Panc1 (cell line): ENCODE measurements around the gene HIPK3. TPM values are rescaled to one million over a fixed set of nuclear protein-coding genes. Genes with fewer than 3 reads are reported as not detected.

Source experiments
- ATAC-seq: fragments of 200-7000 bp; cut with Tn5 transposase; 2 replicates; pipeline ENCODE4 v1.9.1; 2020; ENCODE audit warnings: mild to moderate bottlenecking, moderate library complexity
- BruUV-seq: library from RNA; stranded (reverse); fragments of 400-500 nt; replicated peaks from 2 replicates; lab custom pipeline; 2021; lab: Mats Ljungman, UMichigan
- CTCF ChIA-PET: fragments of 300-600 bp; sonication (Branson Sonifier 250); formaldehyde crosslinking; loops from one replicate; lab custom pipeline; 2022; ENCODE audit warnings: antibody characterized with exemption; lab: Charles Lee
- POLR2A ChIA-PET: fragments of 300-600 bp; sonication (Branson Sonifier 250); formaldehyde crosslinking; loops from one replicate; lab custom pipeline; 2022; ENCODE audit warnings: antibody characterized with exemption; lab: Charles Lee
- DNase-seq: peaks from one replicate; pipeline ENCODE4 v3.0.0-alpha.2; 2010; ENCODE audit warnings: low read depth, low spot score
- H3K27ac ChIP-seq: 2 replicates; pipeline ENCODE4 v1.5.1; 2011; ENCODE audit warnings: mild to moderate bottlenecking, low read length, inconsistent platforms
- H3K27me3 ChIP-seq: fragments of 200-500 bp; sonication (Bioruptor generic); 2 replicates; pipeline ENCODE4 v1.6.0; 2014; ENCODE audit warnings: low read length, inconsistent platforms; ENCODE audit not compliant: control insufficient read depth, insufficient read depth
- H3K36me3 ChIP-seq: fragments of 200-500 bp; sonication (Bioruptor generic); 2 replicates; pipeline ENCODE4 v1.5.1; 2014; ENCODE audit warnings: inconsistent platforms, mild to moderate bottlenecking, low read length, moderate library complexity; ENCODE audit not compliant: control insufficient read depth, insufficient read depth
- H3K4me1 ChIP-seq: 2 replicates; pipeline ENCODE4 v1.5.1; 2011; ENCODE audit warnings: inconsistent platforms, mild to moderate bottlenecking, low read length, moderate library complexity; ENCODE audit not compliant: control insufficient read depth, insufficient read depth
- H3K4me3 ChIP-seq, 2 experiments: 2 replicates each; pipeline ENCODE4 v1.5.1; 2011 to 2012; ENCODE audit warnings: low read depth in 2 of 2, low read length in 2 of 2, mild to moderate bottlenecking in 2 of 2, inconsistent platforms in 1 of 2, moderate library complexity in 1 of 2
- H3K9me3 ChIP-seq: fragments of 200-500 bp; sonication (Bioruptor generic); 2 replicates; pipeline ENCODE4 v1.5.1; 2014; ENCODE audit warnings: low read depth, mild to moderate bottlenecking, inconsistent platforms, low read length, moderate library complexity; ENCODE audit not compliant: control insufficient read depth, insufficient read depth
- POLR2AphosphoS5 ChIP-seq: IDR thresholded peaks from 2 replicates; pipeline ENCODE4 v1.6.1; 2012; ENCODE audit warnings: mild to moderate bottlenecking, low read depth, low read length, moderate library complexity
- SIN3A ChIP-seq: IDR thresholded peaks from 2 replicates; pipeline ENCODE4 v1.6.1; 2012; ENCODE audit warnings: low read depth, mild to moderate bottlenecking, low read length, moderate library complexity, borderline replicate concordance; ENCODE audit not compliant: insufficient read depth
- TCF7L2 ChIP-seq: IDR thresholded peaks from 2 replicates; pipeline ENCODE4 v1.6.1; 2011; ENCODE audit warnings: mild to moderate bottlenecking, low read depth, low read length, inconsistent platforms
- in situ Hi-C: cut with HindIII; loops from 2 replicates; pipeline ENCODE4 v1.10.0; 2016; ENCODE audit warnings: low sequenced_read_pairs, low pct_unique_long_range_greater_than_20kb
- intact Hi-C: fragments of 100-400 bp; cut with micrococcal nuclease; formaldehyde crosslinking; loops from one replicate; pipeline ENCODE4 v1.10.0; 2022; ENCODE audit not compliant: unreplicated experiment
- total RNA-seq: library from RNA; stranded (reverse); gene quantifications from one replicate; pipeline ENCODE4 v1.2.1, GENCODE V29; 2021; ENCODE audit not compliant: unreplicated experiment
- TF ChIP-seq, protein P1 (sequence below): fragments of 450-650 bp; IDR thresholded peaks from 2 replicates; pipeline ENCODE4 v1.5.1; 2017; ENCODE audit warnings: mild to moderate bottlenecking
- TF ChIP-seq, protein P2 (sequence below), 2 experiments: IDR thresholded peaks; 2 replicates each; pipeline ENCODE4 v1.6.1; 2011 to 2012; ENCODE audit warnings: low read depth in 2 of 2, control low read depth in 1 of 2, low read length in 1 of 2, mild to moderate bottlenecking in 1 of 2, moderate library complexity in 1 of 2; ENCODE audit not compliant: insufficient read depth in 1 of 2

Gene HIPK3
- total RNA-seq, 1 experiment from 2014 or later = 72.2 TPM

DNA sequence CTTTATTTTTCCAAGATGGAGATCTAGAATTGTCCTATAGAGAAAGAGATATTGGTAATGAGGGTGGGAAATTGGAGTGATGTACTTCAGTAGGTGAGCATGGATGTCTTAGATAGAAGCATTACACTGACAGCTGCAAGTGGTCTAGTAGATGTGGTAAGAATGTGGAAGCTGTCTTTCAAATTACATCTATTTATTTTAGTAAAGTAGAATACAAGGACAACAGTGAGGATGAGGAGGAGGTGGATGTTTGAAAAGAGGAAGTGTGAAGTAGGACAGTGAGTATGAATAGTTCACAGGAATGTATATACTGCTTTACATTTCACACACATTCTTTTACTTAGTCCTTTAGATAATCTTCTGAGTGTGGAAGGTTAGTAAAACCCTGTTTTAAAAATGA, 64.2 kb downstream of the HIPK3 start:
- DNase-seq (no peak), ATAC-seq (no peak)
- no TSS peak for BruUV-seq
- intact Hi-C loops (loop anchor here (10.0 kb wide), 1 partner anchor 57 kb away; no protein-coding TSS in a partner anchor), in situ Hi-C loops (no loop called here)
- Histone ChIP-seq H3K36me3 (no peaks in the 10 kb centered on the region), H3K27me3 (no peaks in the 10 kb centered on the region), H3K27ac (no peak overlapping the region), H3K4me1 (peaks cover 3% of the 10 kb centered on the region; the same call in 1 of the 2 replicates), H3K9me3 (no peaks in the 10 kb centered on the region), H3K4me3 (no peak overlapping the region)
- ChIA-PET POLR2A (no interaction called here), CTCF (no interaction called here)
- TF ChIP-seq TCF7L2 (no peak), POLR2AphosphoS5 (no peak)

DNA sequence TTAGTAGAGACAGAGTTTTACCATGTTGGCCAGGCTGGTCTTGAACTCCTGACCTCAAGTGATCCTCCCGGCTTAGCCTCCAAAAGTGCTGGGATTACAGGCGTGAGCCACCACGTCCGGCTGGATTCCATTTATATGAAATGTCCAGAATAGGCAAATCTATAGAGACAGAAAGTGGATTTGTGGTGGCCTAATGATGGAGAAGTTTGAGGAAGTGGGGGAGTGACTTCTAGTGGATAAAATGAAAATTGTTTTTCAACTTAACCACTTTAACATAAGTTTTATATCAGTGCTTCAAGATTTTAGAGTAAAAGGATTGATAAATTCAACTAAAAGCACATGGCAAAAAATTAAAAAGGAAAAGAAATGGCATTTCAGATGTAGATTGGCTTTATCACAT, 66.2 kb downstream of the HIPK3 start:
- TF ChIP-seq SIN3A (no peak), POLR2AphosphoS5 (no peak)
- Histone ChIP-seq H3K27me3 (no peaks in the 10 kb centered on the region), H3K9me3 (no peaks in the 10 kb centered on the region), H3K4me1 (peaks cover 3% of the 10 kb centered on the region; the same call in 1 of the 2 replicates), H3K36me3 (no peaks in the 10 kb centered on the region; the same call in 1 of the 2 replicates), H3K4me3 (no peak overlapping the region), H3K27ac (no peak overlapping the region)
- in situ Hi-C loops = no loop called here
- no peak for ATAC-seq
- intact Hi-C loops = loop anchor here (10.0 kb wide), 1 partner anchor 59 kb away; no protein-coding TSS in a partner anchor
- CTCF ChIA-PET = no interaction called here
- POLR2A ChIA-PET = no interaction called here
- no peak for DNase-seq
- BruUV-seq = no TSS peak

DNA sequence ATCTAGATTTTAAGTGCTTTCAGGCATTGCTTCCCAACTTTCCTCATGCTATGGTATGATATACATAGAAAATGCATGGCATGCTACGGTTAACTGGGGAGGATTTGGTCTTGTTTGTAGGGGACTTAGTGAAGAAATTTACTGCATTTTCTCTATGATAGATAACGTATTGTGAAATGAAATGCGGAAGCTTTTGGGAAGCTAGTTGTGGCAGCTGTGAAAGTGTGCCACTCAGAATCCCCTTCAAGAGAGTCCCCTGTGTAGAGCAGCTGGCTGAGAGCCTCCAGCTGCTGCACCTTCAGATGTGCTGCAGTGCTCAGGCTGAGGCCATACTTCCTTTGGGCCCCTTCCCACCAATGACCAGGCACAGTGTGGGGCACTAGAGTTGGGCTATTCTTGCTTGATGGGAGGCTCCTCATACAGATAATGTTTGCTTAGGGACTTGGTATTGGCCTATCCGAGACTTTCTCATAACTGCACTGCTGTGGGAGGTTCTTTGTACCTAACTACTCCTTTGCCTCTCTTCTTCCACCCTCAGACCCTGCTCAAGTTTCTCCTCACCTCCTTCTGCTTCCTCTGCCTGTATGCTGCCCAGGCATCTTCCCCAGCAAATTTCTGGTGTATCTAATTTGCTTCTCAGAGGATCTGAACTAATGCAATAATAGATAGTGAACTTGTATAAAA, 67.3 kb downstream of the HIPK3 start:
- POLR2A ChIA-PET = no interaction called here
- Histone ChIP-seq H3K27ac (no peak overlapping the region), H3K36me3 (no peaks in the 10 kb centered on the region; the same call in 1 of the 2 replicates), H3K9me3 (no peaks in the 10 kb centered on the region), H3K27me3 (no peaks in the 10 kb centered on the region), H3K4me1 (peaks cover 3% of the 10 kb centered on the region; the same call in 1 of the 2 replicates), H3K4me3 (no peak overlapping the region)
- CTCF ChIA-PET = no interaction called here
- TF ChIP-seq POLR2AphosphoS5 (no peak), TCF7L2 (no peak), SIN3A (no peak)
- TF ChIP-seq, protein P1, sequence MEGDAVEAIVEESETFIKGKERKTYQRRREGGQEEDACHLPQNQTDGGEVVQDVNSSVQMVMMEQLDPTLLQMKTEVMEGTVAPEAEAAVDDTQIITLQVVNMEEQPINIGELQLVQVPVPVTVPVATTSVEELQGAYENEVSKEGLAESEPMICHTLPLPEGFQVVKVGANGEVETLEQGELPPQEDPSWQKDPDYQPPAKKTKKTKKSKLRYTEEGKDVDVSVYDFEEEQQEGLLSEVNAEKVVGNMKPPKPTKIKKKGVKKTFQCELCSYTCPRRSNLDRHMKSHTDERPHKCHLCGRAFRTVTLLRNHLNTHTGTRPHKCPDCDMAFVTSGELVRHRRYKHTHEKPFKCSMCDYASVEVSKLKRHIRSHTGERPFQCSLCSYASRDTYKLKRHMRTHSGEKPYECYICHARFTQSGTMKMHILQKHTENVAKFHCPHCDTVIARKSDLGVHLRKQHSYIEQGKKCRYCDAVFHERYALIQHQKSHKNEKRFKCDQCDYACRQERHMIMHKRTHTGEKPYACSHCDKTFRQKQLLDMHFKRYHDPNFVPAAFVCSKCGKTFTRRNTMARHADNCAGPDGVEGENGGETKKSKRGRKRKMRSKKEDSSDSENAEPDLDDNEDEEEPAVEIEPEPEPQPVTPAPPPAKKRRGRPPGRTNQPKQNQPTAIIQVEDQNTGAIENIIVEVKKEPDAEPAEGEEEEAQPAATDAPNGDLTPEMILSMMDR = no peak
- TF ChIP-seq, protein P2, sequence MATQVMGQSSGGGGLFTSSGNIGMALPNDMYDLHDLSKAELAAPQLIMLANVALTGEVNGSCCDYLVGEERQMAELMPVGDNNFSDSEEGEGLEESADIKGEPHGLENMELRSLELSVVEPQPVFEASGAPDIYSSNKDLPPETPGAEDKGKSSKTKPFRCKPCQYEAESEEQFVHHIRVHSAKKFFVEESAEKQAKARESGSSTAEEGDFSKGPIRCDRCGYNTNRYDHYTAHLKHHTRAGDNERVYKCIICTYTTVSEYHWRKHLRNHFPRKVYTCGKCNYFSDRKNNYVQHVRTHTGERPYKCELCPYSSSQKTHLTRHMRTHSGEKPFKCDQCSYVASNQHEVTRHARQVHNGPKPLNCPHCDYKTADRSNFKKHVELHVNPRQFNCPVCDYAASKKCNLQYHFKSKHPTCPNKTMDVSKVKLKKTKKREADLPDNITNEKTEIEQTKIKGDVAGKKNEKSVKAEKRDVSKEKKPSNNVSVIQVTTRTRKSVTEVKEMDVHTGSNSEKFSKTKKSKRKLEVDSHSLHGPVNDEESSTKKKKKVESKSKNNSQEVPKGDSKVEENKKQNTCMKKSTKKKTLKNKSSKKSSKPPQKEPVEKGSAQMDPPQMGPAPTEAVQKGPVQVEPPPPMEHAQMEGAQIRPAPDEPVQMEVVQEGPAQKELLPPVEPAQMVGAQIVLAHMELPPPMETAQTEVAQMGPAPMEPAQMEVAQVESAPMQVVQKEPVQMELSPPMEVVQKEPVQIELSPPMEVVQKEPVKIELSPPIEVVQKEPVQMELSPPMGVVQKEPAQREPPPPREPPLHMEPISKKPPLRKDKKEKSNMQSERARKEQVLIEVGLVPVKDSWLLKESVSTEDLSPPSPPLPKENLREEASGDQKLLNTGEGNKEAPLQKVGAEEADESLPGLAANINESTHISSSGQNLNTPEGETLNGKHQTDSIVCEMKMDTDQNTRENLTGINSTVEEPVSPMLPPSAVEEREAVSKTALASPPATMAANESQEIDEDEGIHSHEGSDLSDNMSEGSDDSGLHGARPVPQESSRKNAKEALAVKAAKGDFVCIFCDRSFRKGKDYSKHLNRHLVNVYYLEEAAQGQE (IDR thresholded peaks at IDR 0.05; ENCODE audit: insufficient read depth in 1 of 2, low read depth in 2 of 2, low read length in 1 of 2) = no peak
- no TSS peak for BruUV-seq
- ATAC-seq = peak; percentile 62
- DNase-seq = no peak
- intact Hi-C loops (loop anchor here (10.0 kb wide), 1 partner anchor 60 kb away; no protein-coding TSS in a partner anchor), in situ Hi-C loops (no loop called here)
